ENCODE data around the gene IGSF11.

DNA sequence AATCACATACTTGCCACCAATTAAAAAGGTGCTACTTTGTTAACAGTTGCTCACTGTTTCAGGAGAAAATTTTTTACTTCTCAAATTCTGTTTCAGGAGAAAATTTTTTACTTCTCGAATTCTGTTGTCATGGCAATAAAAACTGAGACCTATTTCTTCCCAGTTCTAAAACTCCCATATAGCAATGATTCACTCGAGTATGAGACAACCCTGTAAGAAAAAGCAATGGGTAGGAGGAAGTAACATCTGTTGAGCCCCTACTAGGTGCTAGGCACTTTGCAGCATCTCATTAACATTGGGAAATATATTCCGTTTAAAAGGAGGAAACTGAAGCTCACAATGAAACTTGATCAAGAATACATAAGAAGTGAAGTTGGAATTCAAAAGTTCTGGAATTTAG lies 35.1 kb upstream of the IGSF11 start:
- TF ChIP-seq, protein P1, sequence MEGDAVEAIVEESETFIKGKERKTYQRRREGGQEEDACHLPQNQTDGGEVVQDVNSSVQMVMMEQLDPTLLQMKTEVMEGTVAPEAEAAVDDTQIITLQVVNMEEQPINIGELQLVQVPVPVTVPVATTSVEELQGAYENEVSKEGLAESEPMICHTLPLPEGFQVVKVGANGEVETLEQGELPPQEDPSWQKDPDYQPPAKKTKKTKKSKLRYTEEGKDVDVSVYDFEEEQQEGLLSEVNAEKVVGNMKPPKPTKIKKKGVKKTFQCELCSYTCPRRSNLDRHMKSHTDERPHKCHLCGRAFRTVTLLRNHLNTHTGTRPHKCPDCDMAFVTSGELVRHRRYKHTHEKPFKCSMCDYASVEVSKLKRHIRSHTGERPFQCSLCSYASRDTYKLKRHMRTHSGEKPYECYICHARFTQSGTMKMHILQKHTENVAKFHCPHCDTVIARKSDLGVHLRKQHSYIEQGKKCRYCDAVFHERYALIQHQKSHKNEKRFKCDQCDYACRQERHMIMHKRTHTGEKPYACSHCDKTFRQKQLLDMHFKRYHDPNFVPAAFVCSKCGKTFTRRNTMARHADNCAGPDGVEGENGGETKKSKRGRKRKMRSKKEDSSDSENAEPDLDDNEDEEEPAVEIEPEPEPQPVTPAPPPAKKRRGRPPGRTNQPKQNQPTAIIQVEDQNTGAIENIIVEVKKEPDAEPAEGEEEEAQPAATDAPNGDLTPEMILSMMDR (IDR thresholded peaks at IDR 0.05), result no peak
- TF ChIP-seq POLR2A (IDR thresholded peaks at IDR 0.05) (no peak), EP300 (IDR thresholded peaks at IDR 0.05) (no peak)
